CD4-positive, alpha-beta T cell treated with Interleukin-6 for 4 hours (primary cell): ENCODE results near the gene CNTFR.
A peak's percentile ranks its signal among the peaks of the same experiment; 100 is the strongest.

Experiments used
- DNase-seq: peaks from one replicate; pipeline ENCODE4 v3.0.0-alpha.2; 2020; ENCODE audit warnings: mixed read lengths

The CNTFR gene

DNA sequence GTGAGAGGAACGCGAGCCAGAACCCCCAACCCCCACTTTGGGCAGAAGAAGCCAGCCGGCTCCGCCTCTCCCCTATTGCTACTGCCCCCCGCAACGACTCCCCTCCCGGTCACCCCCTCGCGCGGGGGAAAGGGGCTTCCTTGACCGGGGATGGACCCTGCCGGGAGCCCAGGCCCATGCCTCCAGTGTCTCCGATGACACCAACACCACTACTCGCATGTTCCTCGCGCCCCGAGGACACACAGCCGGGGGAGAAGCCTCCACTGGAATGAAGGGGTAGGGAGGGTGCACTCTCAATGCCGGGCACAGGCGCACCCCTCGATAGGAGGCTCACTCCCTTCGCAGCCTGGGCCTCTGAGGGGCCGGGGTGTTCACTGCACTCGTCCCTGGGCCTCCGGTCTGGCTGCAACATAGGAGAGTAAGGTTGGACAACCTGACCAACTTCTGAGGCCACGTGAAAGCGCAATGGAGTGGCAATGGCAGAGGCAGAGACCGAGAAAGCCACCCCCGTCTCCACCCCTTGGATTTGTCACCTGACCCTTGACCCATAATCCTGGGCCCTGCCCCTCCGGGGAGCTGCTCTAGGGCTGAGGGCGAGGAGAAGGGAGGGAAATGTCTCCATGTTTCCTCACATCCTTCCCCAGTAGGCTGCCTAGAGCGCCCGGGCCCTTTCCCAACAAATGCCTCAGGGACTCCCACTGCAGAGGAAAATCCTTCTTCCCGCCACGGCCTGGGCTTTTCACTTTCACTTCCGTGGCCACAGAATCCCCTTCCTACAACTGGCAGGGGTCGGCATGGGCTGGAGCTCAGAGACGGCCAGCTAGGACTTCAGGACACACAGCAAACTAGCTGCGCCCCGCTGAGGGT is 1.1 kb upstream of the CNTFR start:
- no peak for DNase-seq

DNA sequence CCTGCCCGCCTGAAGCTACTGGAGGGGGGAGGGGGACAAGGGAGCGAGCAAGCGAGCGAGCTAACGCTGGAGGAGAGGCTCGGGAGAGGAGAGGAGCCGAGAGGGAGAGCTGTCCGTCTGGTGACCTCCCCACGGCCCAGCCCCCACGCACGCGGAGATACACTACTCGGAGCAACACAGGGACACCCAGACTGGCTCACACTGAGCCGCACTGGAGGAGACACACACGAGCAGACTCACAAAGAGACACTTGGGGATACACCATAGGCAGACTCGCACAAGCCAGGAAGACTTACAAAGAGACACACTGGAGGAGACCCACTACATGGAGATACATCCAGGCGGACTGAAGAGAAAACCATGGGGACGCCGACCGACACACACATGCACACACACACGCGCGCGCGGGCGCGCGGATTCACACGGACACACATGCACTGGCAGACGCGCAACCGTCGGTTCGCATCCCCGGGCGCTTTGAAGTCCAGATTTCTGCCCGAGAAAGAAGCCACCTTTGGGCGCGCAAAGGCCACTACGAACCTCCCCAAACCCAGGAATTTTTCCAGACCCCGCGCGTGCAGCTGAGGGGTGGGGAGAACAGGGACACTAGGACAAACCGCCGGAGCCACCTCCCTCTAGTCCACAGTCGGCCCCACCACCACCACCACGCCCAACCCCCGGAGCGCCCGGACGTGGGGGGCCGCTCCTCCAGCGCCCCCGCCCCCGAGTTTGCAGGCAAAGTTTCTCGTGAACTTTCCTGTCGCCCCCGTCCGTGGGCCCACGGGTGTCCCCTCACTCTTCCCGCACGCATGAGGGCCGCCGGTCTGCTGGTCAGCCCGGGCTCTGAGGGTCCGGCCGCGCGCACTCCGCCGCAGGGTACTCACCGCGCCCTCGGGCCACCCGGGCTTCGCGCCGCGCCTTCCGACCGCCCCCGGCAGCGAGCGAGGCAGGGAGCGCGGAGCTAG is 571 bp downstream of the CNTFR start:
- no peak for DNase-seq

DNA sequence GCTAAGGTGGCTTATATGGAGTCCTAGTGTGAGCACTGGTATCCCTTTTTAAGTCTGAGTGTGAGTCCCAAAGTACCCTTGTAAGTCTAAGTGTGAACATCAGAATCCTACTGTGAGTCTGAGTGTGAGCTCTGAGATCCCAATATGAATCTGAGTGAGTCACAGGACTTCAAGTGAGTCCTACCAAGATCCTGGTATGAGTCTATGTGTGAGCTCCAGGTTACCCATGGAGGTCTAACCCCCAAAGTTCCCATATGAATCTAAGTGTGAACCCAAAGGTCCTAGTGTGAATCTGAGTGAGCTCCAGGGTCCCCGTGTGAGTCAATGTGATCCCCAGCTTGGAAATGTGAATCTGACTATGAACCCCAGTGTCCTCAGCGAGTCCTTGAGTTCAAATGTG is 2.3 kb downstream of the CNTFR start:
- no peak for DNase-seq

DNA sequence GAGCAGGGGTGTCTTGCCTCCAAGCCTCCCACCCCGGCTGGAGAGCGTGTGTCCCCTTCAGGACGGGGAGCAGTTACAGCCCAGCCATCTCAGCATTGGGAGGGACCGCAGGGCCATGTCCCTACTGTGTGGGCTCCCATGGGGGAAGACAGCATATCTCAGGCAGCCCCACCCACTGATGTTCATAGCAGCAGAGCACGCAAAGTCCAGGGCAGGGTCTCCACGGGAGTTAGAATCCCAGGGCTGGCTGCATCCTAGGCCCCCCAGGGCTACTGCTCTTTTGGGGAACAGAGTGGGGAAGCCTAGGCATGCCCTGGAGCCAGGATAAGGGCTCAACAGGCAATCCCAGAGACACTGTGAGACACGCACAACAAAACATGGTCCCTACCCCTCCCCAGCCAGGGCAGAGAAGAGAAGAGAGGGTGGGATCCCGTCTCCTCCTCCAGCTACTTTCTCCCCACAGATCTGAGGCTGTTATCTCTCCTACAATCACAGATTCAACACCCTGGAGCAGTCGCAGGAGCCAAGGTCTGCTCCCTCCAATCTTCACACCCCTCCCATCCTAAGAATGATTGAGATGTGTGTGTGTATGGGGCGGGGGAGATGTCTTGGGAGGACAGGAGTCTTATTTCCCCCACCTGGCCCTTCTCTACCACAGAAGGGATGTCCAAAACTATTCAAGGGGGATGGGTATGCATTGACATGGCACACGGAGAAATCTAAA is 3.4 kb downstream of the CNTFR start:
- DNase-seq, result no peak

DNA sequence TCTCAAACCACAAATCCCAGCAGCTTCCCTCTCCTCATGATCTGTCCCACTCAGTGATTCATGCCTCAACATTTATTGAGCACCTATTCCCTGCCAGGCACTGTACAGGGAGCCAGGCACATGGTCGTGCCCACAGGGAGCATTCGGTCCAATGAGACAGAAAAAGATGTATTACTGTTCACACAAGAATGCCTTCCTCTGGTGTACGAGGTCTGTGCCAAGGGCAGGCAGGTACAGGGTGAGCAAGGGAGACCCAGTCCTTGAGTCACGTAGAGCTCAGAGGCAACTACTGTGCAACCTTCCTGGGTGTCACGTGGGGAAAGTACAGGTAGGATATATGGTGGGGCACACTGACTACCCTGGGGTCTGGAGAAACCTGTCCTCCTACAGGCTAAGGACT is 4.6 kb downstream of the CNTFR start:
- no peak for DNase-seq

DNA sequence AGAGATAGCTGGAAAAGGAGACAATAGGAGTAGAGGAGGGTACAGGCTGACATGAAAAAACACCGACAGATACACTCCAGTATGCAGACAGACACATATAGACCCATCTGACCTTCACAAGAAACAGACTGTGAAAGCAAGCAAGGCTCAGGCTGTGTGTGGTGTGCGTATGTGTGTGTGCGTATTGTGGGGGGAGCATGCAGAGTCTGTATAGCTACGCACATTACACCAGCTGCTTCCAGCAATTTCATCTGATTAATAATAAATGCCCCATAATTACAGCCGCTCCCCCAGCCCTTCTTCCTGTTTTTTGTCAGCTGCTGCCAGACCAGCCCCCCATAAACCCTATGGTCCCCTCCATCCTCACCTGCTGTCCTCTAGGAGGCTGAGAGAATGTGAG is 6.7 kb downstream of the CNTFR start:
- DNase-seq, result no peak

DNA sequence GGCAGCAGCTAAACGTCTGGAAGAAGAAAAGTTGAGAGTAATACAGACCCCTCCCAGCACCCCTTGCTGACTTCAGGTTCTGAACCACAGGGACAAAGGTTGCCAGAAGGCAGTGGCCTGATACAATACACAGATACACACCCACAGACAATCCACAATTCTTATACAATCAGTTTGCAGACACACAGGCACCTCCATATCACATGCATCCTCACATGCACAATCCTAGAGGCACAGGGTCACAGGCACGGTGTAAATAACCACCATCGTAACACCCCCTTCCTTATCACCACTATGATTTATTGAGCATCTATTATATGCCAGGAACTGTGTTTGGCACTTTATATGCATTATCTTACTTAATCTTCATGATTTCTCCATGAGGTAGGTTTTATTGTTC is 8.2 kb downstream of the CNTFR start:
- no peak for DNase-seq

DNA sequence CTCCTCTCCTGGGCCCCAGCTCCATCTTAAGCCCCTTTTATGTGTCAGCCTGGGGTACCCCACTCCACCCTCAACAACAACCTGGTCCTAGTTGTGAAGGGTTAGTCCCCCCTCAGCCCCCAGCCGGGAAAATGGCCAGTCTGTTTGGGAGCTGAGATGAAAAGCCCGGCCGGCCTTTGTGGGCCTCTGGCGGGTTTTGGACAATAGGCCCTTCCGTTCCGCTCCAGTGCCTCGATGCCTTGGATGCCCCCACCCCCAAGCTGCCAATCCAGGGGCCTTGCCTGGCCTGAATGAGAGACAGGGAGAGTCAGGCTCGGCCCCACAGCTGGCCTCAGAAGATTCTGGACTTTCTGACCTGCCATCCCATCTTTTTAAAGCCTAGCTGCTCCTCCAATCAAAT is 9.2 kb downstream of the CNTFR start:
- no peak for DNase-seq

DNA sequence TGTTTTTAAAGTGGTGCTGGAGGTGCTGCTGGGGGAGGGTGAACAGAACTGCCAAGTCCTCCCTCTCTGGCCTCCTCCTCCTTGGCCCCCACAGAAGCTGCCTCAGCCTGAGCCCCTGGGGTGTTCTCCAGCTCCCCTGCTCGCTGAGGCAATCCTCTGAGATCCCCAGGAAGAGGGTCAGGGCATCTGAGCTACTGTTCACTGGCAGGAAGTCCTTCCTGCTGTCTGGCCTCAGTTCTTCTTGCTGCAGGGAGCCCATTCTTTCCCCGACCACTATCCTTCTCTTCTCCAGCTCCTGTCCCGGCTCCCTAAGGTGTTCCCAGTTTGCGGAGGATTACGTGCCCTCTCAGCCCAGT is 9.7 kb downstream of the CNTFR start:
- DNase-seq, result no peak

DNA sequence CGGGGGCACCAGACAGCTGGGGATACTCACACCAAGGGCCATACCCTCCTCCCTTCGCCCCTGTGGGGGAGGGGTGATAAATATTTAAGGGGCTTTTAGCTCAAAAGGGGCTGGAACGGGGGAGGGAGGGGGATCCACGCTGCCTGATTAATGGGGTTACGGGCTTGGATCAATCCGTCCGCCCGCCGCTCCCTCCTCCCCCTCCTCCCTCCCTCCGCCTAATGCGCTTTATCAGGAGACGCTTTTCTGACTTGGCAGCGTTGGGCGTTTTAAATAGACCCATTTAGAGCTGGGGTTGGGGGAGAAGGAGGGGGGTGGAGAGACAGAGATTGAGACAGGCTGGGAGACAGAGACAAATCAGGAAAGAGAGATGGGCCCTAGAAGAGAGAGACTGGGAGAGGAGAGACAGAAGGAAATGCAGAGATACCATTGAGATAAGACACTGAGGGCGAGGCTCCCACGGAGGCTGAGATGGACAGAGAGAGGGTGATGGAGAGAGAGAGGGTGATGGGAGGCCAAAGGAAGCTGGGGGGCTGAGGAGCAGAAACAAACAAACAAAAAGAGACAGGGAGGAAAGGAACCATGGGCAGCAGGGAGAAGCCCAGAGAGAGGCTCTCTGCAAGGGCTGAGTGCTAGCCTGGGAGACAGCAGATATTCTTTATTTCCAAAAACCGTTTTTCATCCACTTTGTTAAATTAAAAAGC is 10.3 kb downstream of the CNTFR start:
- DNase-seq, result no peak

DNA sequence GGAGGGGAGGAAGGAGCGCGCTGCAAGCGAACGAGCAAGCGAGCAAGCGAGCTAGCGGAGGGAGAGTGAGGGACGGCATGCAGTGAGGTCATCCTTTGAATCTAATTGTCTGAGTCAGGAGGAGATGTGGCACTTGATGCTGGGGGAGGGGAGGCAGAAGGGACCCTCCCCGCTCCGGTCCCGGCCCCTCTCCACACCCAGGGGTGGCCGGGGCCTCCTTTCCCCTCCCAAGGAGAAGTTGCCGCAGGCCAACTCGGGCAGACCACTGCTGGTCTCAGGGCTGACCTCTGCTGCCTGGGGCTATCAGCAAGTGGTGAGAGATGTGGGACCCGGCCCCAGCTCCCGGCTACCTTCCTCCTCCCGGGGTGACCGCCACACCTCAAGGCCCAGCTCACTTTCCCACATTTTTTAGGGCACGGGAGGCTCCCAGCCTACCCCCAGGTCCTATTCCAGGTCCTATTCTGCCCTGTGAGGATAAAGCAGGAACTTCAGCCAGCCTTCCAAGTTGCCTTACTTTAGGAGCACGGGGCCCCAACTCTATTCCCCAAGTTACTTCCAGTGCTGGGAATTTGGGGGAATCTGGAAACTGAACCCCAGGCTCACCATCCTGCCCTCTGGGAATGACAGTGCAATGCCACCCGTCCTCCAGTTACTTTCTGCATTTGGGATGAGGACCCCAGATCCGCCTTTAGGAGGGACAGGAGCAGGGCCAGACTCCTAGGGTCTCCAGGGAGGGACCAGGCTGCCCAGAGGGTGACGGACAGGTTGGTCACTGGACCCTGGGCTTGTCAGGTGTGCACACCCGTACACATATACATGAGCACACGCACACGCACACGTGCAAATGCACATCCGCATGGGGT is 11.1 kb downstream of the CNTFR start:
- DNase-seq, result peak; percentile 13

DNA sequence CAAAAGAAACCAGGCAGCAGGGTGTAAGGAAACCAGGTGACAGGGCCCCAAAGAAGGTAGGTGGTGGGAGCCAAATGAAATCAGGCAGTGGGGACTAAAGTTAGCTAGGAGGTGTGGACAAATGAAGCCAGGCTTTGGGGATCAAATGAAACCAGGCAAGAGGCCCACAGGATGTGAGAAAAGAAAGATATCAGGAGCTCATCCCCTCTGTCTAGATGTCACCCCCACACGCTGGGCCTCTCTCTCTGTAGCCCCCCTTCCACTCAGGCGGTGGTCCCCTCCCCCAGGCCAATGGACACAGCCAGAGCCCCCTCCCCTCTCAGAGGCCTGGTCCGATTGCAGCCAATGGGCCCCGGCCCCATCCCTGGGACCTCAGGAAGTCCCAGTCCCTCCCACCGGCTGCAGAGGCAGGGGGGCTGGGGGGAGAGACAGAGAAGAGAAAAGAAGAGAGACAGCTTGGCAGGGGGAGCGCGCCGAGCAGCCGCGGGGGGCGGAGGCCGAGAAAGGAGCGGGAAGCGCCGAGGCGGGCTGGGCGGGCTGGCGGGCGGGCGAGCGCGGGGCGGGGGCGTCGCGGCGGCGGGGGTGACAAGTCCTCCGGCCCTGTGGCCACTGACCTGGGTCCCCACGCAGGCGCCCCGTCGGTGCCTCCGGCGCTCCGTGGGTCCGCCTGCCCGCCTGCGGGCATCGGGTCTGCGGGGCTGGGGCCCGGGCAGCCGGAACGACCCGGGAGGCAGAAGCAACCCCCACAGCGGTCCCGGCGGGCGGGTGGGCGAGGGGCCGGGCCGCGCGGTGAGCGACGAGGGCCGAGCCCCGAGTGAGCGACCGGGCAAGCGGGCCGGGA is 11.9 kb downstream of the CNTFR start:
- no peak for DNase-seq

DNA sequence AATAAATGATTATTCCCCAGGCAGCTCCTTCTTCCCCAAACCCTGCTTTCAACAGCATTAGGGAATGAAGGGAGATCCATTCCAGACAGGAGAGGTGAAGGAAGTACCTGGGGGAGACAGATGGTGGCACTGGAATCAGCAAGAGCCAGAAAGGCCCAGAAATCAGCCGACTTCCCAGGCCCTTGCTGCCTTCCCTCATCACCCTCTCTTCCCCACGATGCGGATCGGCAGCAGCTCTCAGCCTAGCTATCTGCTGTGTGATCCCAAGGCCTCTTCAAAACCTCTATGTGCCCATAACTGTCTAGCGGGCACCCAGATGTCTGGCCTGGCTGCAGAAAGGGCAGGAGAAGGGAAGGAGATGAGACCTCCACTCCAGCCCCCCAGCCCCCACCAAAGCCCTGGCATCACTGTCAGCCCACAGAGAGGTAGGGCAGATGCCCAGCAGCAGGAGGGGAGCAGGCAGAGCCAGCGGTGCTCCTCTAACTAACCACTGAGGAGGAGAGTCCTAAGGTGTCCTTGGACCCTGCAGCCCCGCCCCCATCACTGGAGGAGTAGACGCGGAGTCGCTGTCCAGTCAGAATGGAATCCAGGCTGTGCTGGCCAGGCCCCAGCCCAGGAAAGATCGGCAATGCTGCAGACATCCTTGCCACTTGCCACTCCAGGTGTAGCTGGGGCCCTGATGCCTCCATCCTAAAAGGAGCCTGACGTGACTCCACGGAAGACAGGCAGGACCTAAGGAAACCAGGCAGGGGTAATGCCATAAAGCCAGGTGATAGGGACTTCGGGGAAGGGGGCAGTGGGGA is 12.7 kb downstream of the CNTFR start:
- no peak for DNase-seq

DNA sequence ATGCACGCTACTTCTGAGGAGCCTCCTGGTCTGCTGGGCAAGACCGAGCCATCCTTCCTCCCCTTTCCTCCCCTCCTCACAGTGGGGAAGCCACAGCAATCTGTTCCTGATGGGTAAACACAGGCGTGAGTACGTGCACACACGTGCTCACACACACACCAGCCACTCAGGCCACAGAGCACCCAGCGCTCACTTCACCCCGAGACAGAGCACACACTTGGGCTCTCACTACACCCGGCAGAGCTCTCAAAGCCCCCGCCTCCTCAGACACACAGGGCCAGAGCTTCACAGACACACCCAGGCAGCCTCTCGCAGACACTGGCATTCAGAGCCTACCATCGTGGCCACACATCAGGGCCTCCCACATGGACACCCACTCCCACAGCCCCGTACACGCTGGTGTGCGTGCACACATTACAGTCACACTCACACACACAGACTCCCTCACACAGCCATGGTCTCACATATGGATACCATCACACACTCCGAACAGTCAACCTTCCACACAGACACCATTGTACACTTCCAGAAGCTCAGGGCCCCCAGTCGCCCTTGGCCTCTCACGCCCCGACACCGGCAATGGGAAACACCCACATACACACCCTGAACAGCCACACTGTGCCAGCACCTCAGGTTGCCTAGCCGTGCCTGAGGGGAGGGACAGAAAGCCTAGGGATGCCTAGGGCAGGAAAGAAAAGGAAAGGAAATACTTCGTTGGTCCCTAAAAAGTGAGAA is 13.5 kb downstream of the CNTFR start:
- DNase-seq, result no peak

DNA sequence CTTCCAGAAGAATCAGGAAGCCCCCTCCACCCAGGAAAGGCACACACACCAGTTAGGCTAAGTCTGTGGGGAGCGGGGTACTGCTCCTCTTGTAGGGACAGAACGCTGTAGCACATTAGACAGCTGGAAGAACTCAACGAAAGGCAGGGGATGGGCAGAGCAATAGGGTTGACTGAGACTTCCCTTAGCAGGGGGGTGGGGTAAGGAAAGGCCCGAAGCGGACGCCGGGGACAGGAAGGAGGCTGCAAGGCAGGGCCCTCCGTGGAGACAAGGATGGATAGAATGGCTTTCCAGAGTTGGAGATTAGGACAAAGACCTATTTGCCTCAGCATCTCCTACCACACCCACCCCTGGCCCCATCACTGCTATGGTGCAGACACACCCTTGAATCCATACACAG is 14.3 kb downstream of the CNTFR start:
- DNase-seq, result no peak

DNA sequence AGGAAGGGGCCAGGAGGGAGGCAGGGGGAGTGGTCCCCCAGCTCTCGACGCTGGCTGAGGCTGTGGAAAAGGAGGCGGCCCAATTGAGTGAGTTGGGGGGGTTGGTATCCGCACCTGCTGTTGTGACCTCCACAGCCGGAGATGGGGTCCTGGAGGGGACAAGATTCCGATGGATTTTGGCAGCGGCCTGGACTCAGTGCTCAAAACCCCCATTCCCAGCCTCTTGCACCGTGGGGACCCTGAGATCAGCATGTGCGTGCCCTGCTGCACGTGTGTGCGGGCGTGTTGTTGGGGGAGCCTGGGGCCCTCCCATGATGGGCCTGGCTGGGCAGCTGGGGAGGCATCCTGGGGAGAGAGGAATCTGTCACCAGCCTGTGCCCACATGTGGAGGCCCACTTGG is 15.0 kb downstream of the CNTFR start:
- DNase-seq, result no peak

DNA sequence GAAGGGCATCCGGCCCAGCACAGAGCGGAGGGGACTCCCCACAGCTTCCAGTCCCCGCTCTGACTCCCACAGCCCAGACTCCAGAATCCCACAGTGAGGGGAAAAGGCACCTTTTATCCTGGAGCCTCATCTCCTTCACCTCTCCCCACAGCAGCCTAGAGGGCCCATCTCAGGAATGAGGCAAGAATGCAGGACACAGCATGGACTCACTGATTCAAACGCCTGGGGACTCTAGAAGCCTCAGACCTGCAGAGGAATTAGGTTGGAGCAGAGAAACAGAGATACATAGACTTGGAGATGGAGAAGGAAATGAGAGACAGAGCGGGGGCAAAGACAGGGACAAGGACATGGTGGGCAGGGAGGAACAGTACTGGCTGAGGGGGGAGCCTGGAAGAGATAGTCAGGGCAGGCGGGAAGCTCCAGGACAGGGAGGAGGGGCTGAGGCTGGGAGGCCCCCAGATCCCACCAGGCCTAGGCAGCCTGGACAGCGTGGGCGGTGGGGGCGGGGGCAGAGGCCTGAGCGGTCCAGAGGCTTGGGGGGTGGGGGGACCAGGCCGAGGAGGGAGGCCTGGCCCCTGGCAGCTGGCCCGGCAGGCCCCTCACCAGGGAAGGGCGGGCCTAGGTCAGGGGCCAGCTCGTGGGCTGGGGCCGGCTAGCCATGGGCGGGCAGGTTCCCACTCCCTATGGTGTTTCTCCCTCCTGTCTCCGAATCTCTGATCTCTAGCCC is 15.8 kb downstream of the CNTFR start:
- no peak for DNase-seq

DNA sequence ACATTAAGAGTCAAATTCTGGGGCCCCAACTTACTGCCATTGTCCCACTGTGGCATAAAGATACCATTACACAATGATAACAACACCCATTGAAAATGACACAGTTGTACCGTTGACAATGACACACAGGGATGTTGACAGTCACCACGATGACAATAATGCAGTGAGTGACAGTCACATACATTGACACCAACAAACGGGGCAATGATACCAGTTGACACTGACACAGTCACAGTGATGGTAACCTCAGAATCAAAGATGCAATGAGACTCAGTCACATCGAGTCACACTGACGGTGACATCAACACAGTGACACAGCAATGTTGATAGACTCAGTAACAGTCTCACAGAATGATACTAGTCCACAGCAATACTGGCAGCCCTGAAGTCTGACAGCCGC is 16.9 kb downstream of the CNTFR start:
- no peak for DNase-seq
